Panc1 (cell line): Measurements from ENCODE around the gene SUGP1. TPM values are rescaled to one million over a fixed set of nuclear protein-coding genes. Genes with fewer than 3 reads are reported as not detected.

ENCODE experiments used
- ATAC-seq: fragments of 200-7000 bp; cut with Tn5 transposase; 2 replicates; pipeline ENCODE4 v1.9.1; 2020; ENCODE audit warnings: mild to moderate bottlenecking, moderate library complexity
- BruUV-seq: library from RNA; stranded (reverse); fragments of 400-500 nt; replicated peaks from 2 replicates; lab custom pipeline; 2021; lab: Mats Ljungman, UMichigan
- CTCF ChIA-PET: fragments of 300-600 bp; sonication (Branson Sonifier 250); formaldehyde crosslinking; loops from one replicate; lab custom pipeline; 2022; ENCODE audit warnings: antibody characterized with exemption; lab: Charles Lee
- POLR2A ChIA-PET: fragments of 300-600 bp; sonication (Branson Sonifier 250); formaldehyde crosslinking; loops from one replicate; lab custom pipeline; 2022; ENCODE audit warnings: antibody characterized with exemption; lab: Charles Lee
- DNase-seq: peaks from one replicate; pipeline ENCODE4 v3.0.0-alpha.2; 2010; ENCODE audit warnings: low read depth, low spot score
- H3K27ac ChIP-seq: 2 replicates; pipeline ENCODE4 v1.5.1; 2011; ENCODE audit warnings: mild to moderate bottlenecking, low read length, inconsistent platforms
- H3K27me3 ChIP-seq: fragments of 200-500 bp; sonication (Bioruptor generic); 2 replicates; pipeline ENCODE4 v1.6.0; 2014; ENCODE audit warnings: low read length, inconsistent platforms; ENCODE audit not compliant: control insufficient read depth, insufficient read depth
- H3K36me3 ChIP-seq: fragments of 200-500 bp; sonication (Bioruptor generic); 2 replicates; pipeline ENCODE4 v1.5.1; 2014; ENCODE audit warnings: inconsistent platforms, mild to moderate bottlenecking, low read length, moderate library complexity; ENCODE audit not compliant: control insufficient read depth, insufficient read depth
- H3K4me1 ChIP-seq: 2 replicates; pipeline ENCODE4 v1.5.1; 2011; ENCODE audit warnings: inconsistent platforms, mild to moderate bottlenecking, low read length, moderate library complexity; ENCODE audit not compliant: control insufficient read depth, insufficient read depth
- H3K4me3 ChIP-seq, 2 experiments: 2 replicates each; pipeline ENCODE4 v1.5.1; 2011 to 2012; ENCODE audit warnings: low read depth in 2 of 2, low read length in 2 of 2, mild to moderate bottlenecking in 2 of 2, inconsistent platforms in 1 of 2, moderate library complexity in 1 of 2
- H3K9me3 ChIP-seq: fragments of 200-500 bp; sonication (Bioruptor generic); 2 replicates; pipeline ENCODE4 v1.5.1; 2014; ENCODE audit warnings: low read depth, mild to moderate bottlenecking, inconsistent platforms, low read length, moderate library complexity; ENCODE audit not compliant: control insufficient read depth, insufficient read depth
- POLR2AphosphoS5 ChIP-seq: IDR thresholded peaks from 2 replicates; pipeline ENCODE4 v1.6.1; 2012; ENCODE audit warnings: mild to moderate bottlenecking, low read depth, low read length, moderate library complexity
- SIN3A ChIP-seq: IDR thresholded peaks from 2 replicates; pipeline ENCODE4 v1.6.1; 2012; ENCODE audit warnings: low read depth, mild to moderate bottlenecking, low read length, moderate library complexity, borderline replicate concordance; ENCODE audit not compliant: insufficient read depth
- TCF7L2 ChIP-seq: IDR thresholded peaks from 2 replicates; pipeline ENCODE4 v1.6.1; 2011; ENCODE audit warnings: mild to moderate bottlenecking, low read depth, low read length, inconsistent platforms
- in situ Hi-C: cut with HindIII; loops from 2 replicates; pipeline ENCODE4 v1.10.0; 2016; ENCODE audit warnings: low sequenced_read_pairs, low pct_unique_long_range_greater_than_20kb
- intact Hi-C: fragments of 100-400 bp; cut with micrococcal nuclease; formaldehyde crosslinking; loops from one replicate; pipeline ENCODE4 v1.10.0; 2022; ENCODE audit not compliant: unreplicated experiment
- total RNA-seq: library from RNA; stranded (reverse); gene quantifications from one replicate; pipeline ENCODE4 v1.2.1, GENCODE V29; 2021; ENCODE audit not compliant: unreplicated experiment
- TF ChIP-seq, protein P1 (sequence below): fragments of 450-650 bp; IDR thresholded peaks from 2 replicates; pipeline ENCODE4 v1.5.1; 2017; ENCODE audit warnings: mild to moderate bottlenecking
- TF ChIP-seq, protein P2 (sequence below), 2 experiments: IDR thresholded peaks; 2 replicates each; pipeline ENCODE4 v1.6.1; 2011 to 2012; ENCODE audit warnings: low read depth in 2 of 2, control low read depth in 1 of 2, low read length in 1 of 2, mild to moderate bottlenecking in 1 of 2, moderate library complexity in 1 of 2; ENCODE audit not compliant: insufficient read depth in 1 of 2

The SUGP1 gene
- total RNA-seq, 1 experiment from 2014 or later: 41.5 TPM

DNA sequence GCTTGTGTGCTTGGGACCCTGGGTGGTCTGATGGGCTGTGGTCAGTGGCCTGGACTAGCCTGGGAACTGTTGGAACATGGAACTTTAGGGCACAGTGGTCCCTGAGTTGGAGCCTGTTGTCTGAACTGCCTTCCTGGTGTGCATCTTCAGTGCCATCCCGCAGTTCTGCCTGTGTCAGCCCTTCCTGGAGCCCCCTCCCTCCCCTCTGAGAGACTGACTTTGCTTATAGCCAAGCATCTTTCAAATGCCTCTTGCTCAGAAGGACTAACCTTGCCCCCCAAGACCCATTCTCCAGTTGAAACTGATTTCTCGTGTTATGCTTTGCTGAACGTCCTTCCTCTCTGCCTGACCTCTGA lies 14.7 kb upstream of the SUGP1 start:
- Histone ChIP-seq H3K4me1 (no peaks in the 10 kb centered on the region), H3K9me3 (no peaks in the 10 kb centered on the region), H3K27me3 (no peaks in the 10 kb centered on the region), H3K27ac (no peak overlapping the region), H3K36me3 (no peaks in the 10 kb centered on the region), H3K4me3 (no peak overlapping the region)
- ATAC-seq (no peak), DNase-seq (no peak)
- no TSS peak for BruUV-seq
- ChIA-PET CTCF (no interaction called here), POLR2A (no interaction called here)
- in situ Hi-C loops: no loop called here
- TF ChIP-seq, protein P1, sequence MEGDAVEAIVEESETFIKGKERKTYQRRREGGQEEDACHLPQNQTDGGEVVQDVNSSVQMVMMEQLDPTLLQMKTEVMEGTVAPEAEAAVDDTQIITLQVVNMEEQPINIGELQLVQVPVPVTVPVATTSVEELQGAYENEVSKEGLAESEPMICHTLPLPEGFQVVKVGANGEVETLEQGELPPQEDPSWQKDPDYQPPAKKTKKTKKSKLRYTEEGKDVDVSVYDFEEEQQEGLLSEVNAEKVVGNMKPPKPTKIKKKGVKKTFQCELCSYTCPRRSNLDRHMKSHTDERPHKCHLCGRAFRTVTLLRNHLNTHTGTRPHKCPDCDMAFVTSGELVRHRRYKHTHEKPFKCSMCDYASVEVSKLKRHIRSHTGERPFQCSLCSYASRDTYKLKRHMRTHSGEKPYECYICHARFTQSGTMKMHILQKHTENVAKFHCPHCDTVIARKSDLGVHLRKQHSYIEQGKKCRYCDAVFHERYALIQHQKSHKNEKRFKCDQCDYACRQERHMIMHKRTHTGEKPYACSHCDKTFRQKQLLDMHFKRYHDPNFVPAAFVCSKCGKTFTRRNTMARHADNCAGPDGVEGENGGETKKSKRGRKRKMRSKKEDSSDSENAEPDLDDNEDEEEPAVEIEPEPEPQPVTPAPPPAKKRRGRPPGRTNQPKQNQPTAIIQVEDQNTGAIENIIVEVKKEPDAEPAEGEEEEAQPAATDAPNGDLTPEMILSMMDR: no peak
- no peak for TF ChIP-seq TCF7L2
- intact Hi-C loops: no loop called here

DNA sequence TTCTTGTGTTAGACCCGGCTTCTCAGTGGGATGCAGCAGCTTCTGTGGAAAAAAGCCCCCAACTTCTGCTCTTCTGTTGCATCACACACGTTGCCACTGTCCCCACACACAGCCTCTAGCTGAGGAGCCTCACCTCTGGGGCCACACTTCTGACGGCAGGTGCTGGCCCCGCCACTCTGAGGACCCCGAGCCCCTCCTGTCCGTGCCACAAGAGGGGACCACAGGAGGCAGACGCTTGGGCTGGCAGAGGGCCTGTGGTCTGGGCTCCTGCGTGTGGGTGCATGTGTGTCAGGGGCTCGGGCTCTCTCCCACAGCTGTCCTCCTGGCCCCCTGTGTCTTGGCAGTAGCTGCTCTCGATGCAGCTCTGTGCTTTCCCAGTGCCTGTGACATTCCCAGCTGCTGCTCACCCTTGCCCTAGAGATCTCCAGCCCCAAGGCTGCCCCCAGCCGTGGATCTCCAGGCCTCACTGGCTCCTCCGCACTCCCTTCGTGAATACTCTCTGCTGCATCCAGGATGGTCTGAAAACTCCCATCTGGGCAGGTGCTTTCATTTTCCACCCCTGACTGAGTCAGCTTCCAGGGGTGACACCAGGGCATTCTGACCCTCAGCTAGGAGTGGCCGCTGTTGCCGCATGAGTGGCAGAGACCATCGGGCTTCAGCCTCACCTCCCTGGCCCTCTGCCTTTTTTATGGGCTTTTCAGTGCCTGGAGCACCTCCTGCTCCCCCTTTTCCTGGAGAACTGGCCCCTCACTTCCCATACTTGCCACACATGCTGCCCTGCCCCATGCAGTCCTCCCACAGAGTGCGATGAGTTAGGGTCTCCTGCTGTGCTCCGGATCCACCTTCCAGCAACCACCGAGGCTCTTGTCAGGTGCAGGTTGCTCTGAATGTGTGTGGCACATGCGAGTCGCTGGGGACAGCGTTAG lies 14.0 kb upstream of the SUGP1 start:
- Histone ChIP-seq H3K36me3 (no peaks in the 10 kb centered on the region), H3K27me3 (no peaks in the 10 kb centered on the region), H3K4me3 (no peak overlapping the region), H3K4me1 (no peaks in the 10 kb centered on the region), H3K9me3 (no peaks in the 10 kb centered on the region), H3K27ac (no peak overlapping the region)
- in situ Hi-C loops: no loop called here
- BruUV-seq: no TSS peak
- intact Hi-C loops: no loop called here
- ChIA-PET POLR2A (no interaction called here), CTCF (no interaction called here)
- DNase-seq (no peak), ATAC-seq (no peak)
- TF ChIP-seq TCF7L2 (no peak), POLR2AphosphoS5 (no peak), SIN3A (no peak)
- TF ChIP-seq, protein P2, sequence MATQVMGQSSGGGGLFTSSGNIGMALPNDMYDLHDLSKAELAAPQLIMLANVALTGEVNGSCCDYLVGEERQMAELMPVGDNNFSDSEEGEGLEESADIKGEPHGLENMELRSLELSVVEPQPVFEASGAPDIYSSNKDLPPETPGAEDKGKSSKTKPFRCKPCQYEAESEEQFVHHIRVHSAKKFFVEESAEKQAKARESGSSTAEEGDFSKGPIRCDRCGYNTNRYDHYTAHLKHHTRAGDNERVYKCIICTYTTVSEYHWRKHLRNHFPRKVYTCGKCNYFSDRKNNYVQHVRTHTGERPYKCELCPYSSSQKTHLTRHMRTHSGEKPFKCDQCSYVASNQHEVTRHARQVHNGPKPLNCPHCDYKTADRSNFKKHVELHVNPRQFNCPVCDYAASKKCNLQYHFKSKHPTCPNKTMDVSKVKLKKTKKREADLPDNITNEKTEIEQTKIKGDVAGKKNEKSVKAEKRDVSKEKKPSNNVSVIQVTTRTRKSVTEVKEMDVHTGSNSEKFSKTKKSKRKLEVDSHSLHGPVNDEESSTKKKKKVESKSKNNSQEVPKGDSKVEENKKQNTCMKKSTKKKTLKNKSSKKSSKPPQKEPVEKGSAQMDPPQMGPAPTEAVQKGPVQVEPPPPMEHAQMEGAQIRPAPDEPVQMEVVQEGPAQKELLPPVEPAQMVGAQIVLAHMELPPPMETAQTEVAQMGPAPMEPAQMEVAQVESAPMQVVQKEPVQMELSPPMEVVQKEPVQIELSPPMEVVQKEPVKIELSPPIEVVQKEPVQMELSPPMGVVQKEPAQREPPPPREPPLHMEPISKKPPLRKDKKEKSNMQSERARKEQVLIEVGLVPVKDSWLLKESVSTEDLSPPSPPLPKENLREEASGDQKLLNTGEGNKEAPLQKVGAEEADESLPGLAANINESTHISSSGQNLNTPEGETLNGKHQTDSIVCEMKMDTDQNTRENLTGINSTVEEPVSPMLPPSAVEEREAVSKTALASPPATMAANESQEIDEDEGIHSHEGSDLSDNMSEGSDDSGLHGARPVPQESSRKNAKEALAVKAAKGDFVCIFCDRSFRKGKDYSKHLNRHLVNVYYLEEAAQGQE (IDR thresholded peaks at IDR 0.05; ENCODE audit: insufficient read depth in 1 of 2, low read depth in 2 of 2, low read length in 1 of 2): no peak
- TF ChIP-seq, protein P1: no peak
